Activated CD8-positive, alpha-beta memory T cell treated with anti-CD3 and anti-CD28 coated beads, Interleukin-2, amount 50 U/mL, for 48 hours (primary cell): ENCODE results near the gene NFATC2.
"Not testable (repeated sequence)": the region's sequence is repeated elsewhere in the genome, so short reads cannot be mapped to it uniquely, and the experiment has no call there.

Experiments used
- DNase-seq: peaks from one replicate; pipeline ENCODE4 v3.0.0-alpha.2; 2020

Gene NFATC2

GRCh38 chr20:51542571-51543421, at the start of gene NFATC2:
TSS of gene NFATC2 (minus strand) at chr20:51542719. CDS start at chr20:51542499, 220 bp downstream.
- DNase-seq, result peak; percentile 77

DNA sequence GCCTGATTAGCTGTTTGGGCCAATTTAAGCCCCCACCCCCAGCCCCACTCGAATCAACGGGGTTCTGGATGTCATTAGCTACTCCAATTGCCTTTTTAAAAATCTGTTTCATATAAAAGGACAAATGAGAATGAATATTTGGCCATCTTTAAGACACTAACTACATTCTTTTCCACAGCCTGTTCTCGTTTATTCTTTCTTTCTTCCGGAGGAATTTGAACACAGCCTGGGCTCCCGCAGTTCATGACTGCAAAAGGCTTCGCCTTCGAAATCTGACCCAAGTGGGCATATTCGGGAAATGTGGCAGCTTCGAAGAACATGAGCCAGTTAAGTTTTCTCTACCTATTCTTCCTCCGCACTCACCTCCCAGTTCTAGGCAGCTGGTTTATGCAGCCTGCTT, 49.4 kb upstream of the NFATC2 start:
- DNase-seq, result no peak

DNA sequence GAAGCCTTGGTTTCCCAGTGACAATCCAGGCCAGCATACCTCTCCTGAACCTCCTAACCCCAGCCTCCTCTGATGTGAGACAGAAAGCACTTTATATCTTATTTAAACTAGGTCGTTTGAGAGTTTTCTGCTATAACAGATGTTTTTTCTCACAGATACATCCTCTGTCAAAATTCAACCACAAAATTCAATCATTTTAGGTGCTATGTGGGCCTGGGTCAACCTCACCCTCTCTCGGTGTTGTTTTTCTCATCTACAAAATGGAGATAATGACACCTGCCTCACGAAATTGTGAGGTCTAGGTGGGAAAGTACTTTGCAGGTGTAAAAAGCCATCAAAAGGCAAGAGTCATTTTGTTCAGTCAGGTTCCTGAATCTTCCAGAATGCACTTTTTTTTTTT, 46.2 kb upstream of the NFATC2 start:
- no peak for DNase-seq

GRCh38 chr20:51587145-51587544, 44.6 kb upstream of the NFATC2 start:
- no peak for DNase-seq

DNA sequence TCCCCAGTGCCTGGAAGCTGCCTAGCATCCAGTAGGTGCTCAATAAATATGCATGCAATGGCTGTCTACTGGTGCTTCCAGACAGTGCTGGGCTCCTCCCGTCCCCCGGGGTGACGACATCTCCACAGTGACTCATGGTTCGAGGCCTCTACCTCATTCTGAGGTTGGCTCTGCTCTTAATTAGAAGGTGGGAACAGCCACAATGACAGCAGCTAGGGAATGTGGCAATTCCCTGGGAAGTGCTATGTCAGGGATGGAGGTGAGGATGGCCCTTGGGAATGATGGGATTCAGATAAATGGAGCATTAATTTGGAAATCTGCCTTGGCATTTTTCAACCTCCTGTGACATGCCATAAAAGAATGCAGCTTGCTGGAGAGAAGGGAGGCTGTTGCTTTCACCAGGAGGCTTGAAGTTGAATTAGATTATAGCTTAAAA, 43.5 kb upstream of the NFATC2 start:
- DNase-seq, result no peak

- DNase-seq, result no peak
Observed at GRCh38 chr20:51585148-51585547, 42.6 kb upstream of the NFATC2 start.

DNA sequence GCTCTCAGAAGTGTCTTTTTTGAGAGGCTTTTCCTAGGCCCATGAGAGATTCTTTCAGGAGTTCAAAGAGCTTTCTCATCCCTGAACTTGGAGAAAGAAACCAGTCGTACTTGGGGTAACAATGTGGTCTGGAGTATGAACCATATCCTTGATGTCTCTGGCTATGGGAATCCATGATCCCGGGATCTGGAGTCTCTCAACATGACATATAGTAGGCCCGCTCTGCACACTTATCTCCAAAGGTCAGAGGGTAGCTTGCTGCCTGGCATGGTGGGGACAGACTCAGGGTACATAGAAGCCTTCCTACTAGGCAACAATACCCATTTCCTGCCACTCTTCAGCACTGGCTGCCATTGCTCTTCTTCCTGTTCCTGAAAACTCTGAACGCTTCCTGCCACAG, 42.2 kb upstream of the NFATC2 start:
- DNase-seq, result no peak

DNA sequence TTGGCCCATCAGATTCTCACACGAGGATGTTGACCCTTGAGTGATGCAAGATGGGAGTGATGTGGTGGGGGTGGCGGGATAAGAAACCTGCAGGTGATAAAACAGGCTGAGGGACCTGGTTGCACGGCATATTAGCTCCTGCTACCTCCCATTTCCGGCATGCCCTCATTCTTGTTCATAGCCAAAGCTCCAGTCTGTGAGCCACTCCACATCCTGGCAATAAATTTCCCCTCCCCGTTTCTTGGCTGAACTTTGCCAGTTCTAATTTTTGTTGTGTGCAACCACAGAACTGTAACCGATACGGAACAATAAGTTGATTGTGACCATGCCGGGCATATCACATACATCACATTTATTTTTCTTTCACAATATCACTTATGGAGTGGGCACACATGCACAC, 41.6 kb upstream of the NFATC2 start:
- DNase-seq, result no peak

DNA sequence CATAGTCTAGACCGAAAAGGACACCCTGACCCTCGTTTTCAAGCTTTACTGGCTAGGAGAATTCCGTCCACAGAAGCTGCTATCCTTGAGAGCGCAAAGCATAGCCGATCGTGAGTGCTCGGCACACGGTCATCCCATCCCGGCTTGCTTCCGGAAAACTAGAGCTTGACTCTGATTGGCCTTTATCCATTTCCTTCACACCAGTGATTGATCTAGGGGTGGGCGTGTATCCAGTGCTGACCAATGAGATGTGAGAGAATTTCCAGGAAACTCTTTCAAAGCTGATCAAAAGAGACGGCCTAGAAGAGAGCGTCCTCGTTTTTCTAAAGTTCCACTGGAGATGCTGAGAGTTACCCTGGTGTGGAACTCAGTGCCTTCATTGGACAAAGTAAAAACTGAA, 41.0 kb upstream of the NFATC2 start:
- DNase-seq, result no peak

- no peak for DNase-seq
Observed at GRCh38 chr20:51583073-51583472, 40.6 kb upstream of the NFATC2 start.

DNA sequence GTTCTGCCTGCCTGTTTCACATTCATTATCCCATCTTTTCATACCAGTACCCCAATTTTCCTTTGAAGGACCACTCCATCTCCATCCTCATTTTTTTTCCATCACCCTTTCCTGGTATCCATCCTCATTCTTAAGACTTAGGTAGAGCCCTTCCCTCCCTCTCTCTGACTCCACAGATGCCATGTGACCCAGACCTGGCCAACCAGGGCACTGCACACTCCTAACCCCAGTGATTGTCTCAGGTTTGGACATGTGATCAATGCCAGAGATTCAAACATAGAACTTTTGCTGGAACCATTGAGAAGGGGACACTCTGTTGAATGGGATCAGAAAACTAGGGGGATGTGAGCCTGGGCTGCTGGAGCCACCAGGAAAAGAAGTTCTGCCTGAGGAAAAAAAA, 39.1 kb upstream of the NFATC2 start:
- DNase-seq, result no peak

DNA sequence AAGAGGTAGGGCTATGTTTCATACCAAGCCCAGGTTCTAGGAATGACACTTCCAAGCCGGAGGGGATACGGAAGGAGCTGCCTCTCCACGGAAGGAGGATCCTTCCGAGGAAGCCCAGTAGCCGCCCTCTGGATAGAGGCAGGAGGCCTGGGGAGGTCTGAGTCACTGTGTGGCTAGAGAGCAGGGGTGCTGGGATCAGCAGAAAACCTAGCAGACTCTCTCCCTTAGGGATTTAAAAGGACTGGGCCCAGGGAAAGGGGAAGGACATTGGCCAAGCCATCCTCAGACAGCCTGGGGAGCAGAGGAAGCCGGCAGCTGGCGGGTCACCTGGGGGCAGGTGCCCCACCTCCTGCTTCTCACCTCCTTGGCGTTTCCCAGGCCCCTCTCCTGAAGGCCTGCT, 36.6 kb upstream of the NFATC2 start:
- DNase-seq, result no peak

- no peak for DNase-seq
Observed at GRCh38 chr20:51578145-51578459, 35.6 kb upstream of the NFATC2 start.

GRCh38 chr20:51577432-51578144, 35.1 kb upstream of the NFATC2 start:
- no peak for DNase-seq

- DNase-seq, result no peak
Observed at GRCh38 chr20:51575486-51575885, 33.0 kb upstream of the NFATC2 start.

DNA sequence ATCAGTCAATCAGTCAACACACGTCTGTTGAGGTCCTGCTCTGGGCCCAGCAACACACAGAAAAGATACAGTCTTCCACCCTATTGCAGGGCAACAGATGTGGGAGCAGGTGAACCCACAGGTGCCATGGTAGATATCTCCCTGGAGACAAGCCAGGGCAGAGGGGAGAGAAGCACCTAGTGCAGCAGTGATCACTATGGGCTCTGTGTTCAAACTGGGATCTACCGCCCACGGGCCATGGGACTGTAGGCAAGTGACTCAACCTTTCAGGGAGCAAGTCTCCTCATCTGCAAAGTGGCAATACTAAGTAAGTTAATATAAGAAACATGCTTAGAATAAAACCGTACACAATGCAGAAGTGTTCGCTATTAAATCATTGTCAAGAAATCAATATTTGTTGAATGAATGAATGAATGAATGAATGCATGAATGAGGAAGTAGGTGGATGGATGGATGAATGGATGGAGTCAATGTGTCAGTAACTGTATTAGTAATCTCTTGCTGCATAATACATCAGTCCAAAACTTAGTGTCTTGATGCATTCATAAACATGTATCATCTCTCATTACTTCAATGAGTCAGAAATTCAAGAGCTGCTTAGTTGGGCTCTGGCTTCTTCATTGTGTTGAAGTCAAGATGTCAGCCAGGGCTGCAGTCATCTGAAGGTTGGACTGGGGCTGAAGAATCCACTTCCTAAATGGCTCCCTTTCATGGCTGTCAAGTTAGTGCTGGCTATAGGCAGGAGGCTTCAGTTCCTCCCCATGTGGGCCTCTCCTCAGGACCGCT, 31.9 kb upstream of the NFATC2 start:
- DNase-seq, result peak; percentile 69

GRCh38 chr20:51573576-51574243, 31.2 kb upstream of the NFATC2 start:
- DNase-seq, result no peak

DNA sequence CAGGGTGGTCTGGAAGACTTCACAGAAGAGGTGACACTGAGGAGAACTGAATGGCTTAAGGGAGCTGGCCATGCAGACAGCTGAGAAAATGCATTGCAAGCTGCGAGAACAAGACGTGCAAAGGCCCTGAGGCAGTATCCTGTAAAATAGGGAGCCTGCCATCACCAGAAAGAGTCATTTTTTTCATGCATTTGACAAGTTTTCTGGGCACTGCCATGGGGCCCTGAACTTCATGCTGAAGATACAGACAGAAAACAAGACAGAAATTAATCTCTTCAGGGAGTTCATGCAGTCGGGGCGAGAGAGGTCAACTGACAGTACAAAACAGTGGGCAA, 28.9 kb upstream of the NFATC2 start:
- no peak for DNase-seq

GRCh38 chr20:51570739-51571459, 28.4 kb upstream of the NFATC2 start:
- DNase-seq, result no peak

DNA sequence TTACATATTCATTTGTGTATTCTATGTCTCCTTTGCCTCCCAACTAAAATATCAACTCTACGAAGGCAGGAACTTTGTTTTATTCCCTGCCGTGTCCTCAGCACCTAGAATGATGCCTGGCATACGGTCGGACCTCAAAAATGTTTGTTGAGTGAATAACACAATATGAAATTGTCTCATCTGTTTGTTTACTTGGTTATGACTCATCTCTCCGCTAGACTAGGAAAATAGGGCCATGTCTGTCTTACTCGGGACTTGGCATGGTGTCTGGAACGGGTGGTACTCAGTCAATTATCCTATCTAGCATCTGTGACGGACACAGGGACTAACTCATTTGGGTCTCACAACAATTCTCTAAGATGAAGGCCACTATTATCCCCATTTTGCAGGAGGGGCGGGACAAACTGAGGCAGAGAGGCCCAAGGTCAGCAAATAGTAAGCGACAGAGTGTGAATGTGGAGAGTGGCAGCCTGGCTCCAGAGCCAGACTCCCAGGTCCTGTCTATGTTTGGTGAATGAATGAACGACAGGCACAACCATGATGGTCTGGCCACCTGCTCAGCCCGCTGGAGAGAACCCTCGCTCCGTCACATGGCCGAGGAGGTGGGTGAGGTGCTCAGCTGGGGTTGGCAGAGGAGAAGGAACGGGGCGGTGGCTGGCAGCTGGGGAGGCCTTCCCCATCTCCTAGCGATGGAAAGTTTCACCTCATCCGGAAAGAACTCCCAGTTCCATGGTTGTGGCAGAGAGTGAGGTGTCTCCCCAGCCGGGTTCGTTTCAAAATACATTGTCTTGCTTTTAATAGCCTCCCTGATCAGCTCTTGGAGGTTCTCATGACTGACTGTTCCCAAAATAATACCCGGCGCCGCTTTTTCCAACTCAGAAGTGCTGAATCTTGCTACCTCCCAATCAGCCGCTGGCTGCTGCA, 27.6 kb upstream of the NFATC2 start:
- DNase-seq, result no peak

GRCh38 chr20:51568533-51568932, 26.0 kb upstream of the NFATC2 start:
- DNase-seq, result not testable (repeated sequence)
